CD4-positive, alpha-beta T cell treated with Interferon gamma for 1 hour (primary cell): ENCODE measurements around the gene MBTD1.
"Not testable (repeated sequence)": the region's sequence is repeated elsewhere in the genome, so short reads cannot be mapped to it uniquely, and the experiment has no call there.

ENCODE experiments used
- DNase-seq: peaks from one replicate; pipeline ENCODE4 v3.0.0-alpha.2; 2020

MBTD1 gene

GRCh38 chr17:51251010-51251409, 8.8 kb downstream of the MBTD1 start:
- no peak for DNase-seq

GRCh38 chr17:51250314-51250840, 9.5 kb downstream of the MBTD1 start:
- no peak for DNase-seq

- no peak for DNase-seq
Observed at GRCh38 chr17:51245535-51245934, 14.3 kb downstream of the MBTD1 start.

GRCh38 chr17:51244041-51244440, 15.8 kb downstream of the MBTD1 start:
- no peak for DNase-seq

GRCh38 chr17:51240275-51240674, 19.6 kb downstream of the MBTD1 start:
- no peak for DNase-seq

- no peak for DNase-seq
Observed at GRCh38 chr17:51238255-51238887, 21.5 kb downstream of the MBTD1 start.

GRCh38 chr17:51234162-51234561, 25.7 kb downstream of the MBTD1 start:
- no peak for DNase-seq

GRCh38 chr17:51231999-51232398, 27.9 kb downstream of the MBTD1 start:
- no peak for DNase-seq

- no peak for DNase-seq
Observed at GRCh38 chr17:51230306-51230705, 29.5 kb downstream of the MBTD1 start.

- no peak for DNase-seq
Observed at GRCh38 chr17:51229889-51230288, 30.0 kb downstream of the MBTD1 start.

GRCh38 chr17:51228161-51228560, 31.7 kb downstream of the MBTD1 start:
- DNase-seq: no peak

GRCh38 chr17:51225523-51225922, 34.3 kb downstream of the MBTD1 start:
- not testable (repeated sequence) for DNase-seq

GRCh38 chr17:51224402-51225262, 35.2 kb downstream of the MBTD1 start:
- DNase-seq: no peak

- DNase-seq: no peak
Observed at GRCh38 chr17:51221322-51221721, 38.5 kb downstream of the MBTD1 start.

- DNase-seq: no peak
Observed at GRCh38 chr17:51217946-51218345, 41.9 kb downstream of the MBTD1 start.

GRCh38 chr17:51214920-51215319, 44.9 kb downstream of the MBTD1 start:
- no peak for DNase-seq

- no peak for DNase-seq
Observed at GRCh38 chr17:51203838-51204237, 56.0 kb downstream of the MBTD1 start.

- no peak for DNase-seq
Observed at GRCh38 chr17:51200846-51201245, 59.0 kb downstream of the MBTD1 start.

GRCh38 chr17:51200295-51200694, 59.6 kb downstream of the MBTD1 start:
- DNase-seq: no peak

- DNase-seq: no peak
Observed at GRCh38 chr17:51197754-51198153, 62.1 kb downstream of the MBTD1 start.

- DNase-seq: no peak
Observed at GRCh38 chr17:51191895-51192294, 68.0 kb downstream of the MBTD1 start.

- DNase-seq: no peak
Observed at GRCh38 chr17:51189628-51190027, 70.2 kb downstream of the MBTD1 start.

GRCh38 chr17:51189162-51189561, 70.7 kb downstream of the MBTD1 start:
- DNase-seq: no peak

GRCh38 chr17:51188271-51188833, 71.5 kb downstream of the MBTD1 start:
- DNase-seq: no peak
